Ishikawa (cell line): ENCODE measurements around the gene GSDMA.

Experiments used
- CEBPB ChIP-seq: IDR thresholded peaks from 2 replicates; pipeline ENCODE4 v1.6.1; 2012
- EP300 ChIP-seq: IDR thresholded peaks from 2 replicates; pipeline ENCODE4 v1.6.1; 2012; ENCODE audit warnings: borderline replicate concordance
- TAF1 ChIP-seq: IDR thresholded peaks from 2 replicates; pipeline ENCODE4 v1.6.1; 2012; ENCODE audit warnings: low read depth, mild to moderate bottlenecking
- YY1 ChIP-seq: IDR thresholded peaks from 2 replicates; pipeline ENCODE4 v1.6.1; 2012; ENCODE audit warnings: low read depth
- ZBTB7A ChIP-seq: IDR thresholded peaks from 2 replicates; pipeline ENCODE4 v1.6.1; 2012; ENCODE audit warnings: low read depth
- TF ChIP-seq, protein P1 (sequence below): IDR thresholded peaks from 2 replicates; pipeline ENCODE4 v1.6.1; 2012

DNA sequence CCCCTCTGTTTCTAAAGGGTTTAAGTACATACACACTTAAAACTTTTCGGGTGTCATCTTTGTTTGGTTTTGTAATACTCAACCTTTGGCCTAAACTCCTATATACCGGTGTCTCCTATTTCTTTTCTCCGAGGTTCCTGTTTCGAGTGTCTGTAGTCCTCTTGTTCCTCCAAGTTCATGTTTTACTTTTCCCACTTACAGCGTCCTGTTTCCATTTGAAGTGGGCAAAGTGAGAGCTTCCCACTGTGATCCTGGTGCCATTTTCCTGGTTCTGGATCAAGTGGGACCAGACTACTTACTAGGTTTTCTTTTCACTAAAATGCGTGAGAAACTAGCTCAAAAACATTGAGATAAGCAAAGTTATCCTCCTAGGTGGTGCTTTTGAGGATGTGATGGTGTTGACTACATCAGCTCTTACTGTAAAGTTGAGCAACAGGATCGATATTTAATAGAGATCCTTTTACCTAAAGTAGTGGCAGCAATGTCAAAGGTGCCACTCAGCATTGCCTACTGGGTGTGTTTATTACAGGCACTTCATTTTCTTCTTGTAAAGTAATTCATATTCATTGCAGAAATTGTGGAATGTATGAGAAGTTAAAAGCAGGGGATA lies 19.1 kb downstream of the GSDMA start:
- TF ChIP-seq TAF1 (no peak), YY1 (no peak), CEBPB (no peak), ZBTB7A (no peak), EP300 (no peak)
- TF ChIP-seq, protein P1, sequence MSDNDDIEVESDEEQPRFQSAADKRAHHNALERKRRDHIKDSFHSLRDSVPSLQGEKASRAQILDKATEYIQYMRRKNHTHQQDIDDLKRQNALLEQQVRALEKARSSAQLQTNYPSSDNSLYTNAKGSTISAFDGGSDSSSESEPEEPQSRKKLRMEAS = no peak
